ENCODE results near the gene DIRAS3. TPM values are rescaled to one million over a fixed set of nuclear protein-coding genes. Genes with fewer than 3 reads are reported as not detected.
A peak's percentile ranks its signal among the peaks of the same experiment; 100 is the strongest.

DIRAS3 gene
- total RNA-seq, 1 donor from 2014 or later, result 1.3 TPM

DNA sequence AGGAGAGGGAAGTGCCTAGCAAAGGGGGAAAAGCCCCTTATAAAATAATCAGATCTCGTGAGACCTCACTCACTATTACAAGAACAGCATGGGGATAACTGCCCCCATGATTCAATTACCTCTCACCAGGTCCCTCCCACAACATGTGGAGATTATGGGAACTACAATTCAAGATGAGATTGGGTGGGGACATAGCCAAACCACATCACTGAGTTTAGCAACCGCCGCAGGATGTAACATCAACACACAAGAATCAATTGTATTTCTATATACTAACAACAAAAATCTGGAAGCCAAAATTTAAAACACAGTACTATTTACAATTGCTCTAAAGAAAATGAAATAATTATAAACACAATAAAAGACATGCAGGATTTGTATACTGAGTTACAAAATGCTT, 21.9 kb downstream of the DIRAS3 start:
- Histone ChIP-seq H3K79me2 (ENCODE audit: low read depth) (no peaks in the 10 kb centered on the region), H3K27ac (no peak overlapping the region), H3K36me3 (no peaks in the 10 kb centered on the region), H3K9me3 (ENCODE audit: low read depth) (no peaks in the 10 kb centered on the region), H2AFZ (replicated peaks) (peak overlapping the region; percentile 48), H3K4me2 (no peak overlapping the region), H3K4me1 (no peaks in the 10 kb centered on the region), H3K9ac (no peak overlapping the region), H3K4me3 (no peak overlapping the region), H3F3A (ENCODE audit: low read depth) (no peaks in the 10 kb centered on the region), H4K20me1 (ENCODE audit: low read depth) (no peaks in the 10 kb centered on the region), H3K27me3 (no peaks in the 10 kb centered on the region)
- H3K36me3 Mint-ChIP-seq, result no peaks in the 10 kb centered on the region
- H3K4me1 Mint-ChIP-seq, result no peaks in the 10 kb centered on the region
- no peaks in the 10 kb centered on the region for H3K27me3 Mint-ChIP-seq (ENCODE audit: insufficient read depth, low read depth)
- DNase-seq (ENCODE audit: low spot score), result no peak
- H3K27ac Mint-ChIP-seq, result no peak overlapping the region
- TF ChIP-seq, protein P1, sequence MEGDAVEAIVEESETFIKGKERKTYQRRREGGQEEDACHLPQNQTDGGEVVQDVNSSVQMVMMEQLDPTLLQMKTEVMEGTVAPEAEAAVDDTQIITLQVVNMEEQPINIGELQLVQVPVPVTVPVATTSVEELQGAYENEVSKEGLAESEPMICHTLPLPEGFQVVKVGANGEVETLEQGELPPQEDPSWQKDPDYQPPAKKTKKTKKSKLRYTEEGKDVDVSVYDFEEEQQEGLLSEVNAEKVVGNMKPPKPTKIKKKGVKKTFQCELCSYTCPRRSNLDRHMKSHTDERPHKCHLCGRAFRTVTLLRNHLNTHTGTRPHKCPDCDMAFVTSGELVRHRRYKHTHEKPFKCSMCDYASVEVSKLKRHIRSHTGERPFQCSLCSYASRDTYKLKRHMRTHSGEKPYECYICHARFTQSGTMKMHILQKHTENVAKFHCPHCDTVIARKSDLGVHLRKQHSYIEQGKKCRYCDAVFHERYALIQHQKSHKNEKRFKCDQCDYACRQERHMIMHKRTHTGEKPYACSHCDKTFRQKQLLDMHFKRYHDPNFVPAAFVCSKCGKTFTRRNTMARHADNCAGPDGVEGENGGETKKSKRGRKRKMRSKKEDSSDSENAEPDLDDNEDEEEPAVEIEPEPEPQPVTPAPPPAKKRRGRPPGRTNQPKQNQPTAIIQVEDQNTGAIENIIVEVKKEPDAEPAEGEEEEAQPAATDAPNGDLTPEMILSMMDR (IDR thresholded peaks at IDR 0.05), result no peak
- TF ChIP-seq EZH2 (IDR thresholded peaks at IDR 0.05) (no peak), EZH2phosphoT487 (IDR thresholded peaks at IDR 0.05) (no peak)
- H3K9me3 Mint-ChIP-seq, result no peaks in the 10 kb centered on the region
- no peak overlapping the region for H3K4me3 Mint-ChIP-seq

DNA sequence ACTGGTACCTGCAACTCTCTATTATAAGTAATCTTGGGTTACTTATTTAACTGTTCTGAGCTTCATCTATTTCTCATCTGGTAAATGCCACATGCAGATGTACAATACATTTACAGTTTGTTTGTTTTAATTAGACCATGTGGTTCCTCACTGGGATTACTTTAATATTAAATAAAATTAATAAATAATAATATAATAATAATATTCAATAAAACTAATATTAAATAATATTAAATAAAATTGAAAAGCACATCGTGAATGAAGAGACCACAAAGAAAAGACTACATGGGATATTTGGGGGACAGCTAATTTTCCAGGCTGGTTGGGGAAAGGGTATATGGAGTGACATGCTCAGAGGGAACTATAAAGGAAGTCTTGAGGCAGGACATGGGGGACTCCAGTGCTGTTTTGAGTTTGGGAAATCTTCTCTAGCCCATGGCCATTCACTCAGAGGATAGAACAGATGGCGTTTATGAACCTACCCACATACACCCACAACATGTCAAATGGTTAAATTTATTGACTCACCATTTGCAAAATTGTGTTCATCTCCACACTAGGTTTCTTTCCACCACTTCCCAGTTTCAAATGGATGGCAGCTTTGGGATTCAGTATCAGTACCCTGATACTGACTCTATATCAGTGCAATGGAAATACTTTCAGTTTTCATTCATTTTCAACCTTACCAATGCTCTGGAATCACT, 25.6 kb downstream of the DIRAS3 start:
- H4K20me1 ChIP-seq (ENCODE audit: low read depth), result no peaks in the 10 kb centered on the region
- no peaks in the 10 kb centered on the region for H3K9me3 Mint-ChIP-seq
- no peaks in the 10 kb centered on the region for H3K36me3 Mint-ChIP-seq
- H2AFZ ChIP-seq (replicated peaks), result no peak overlapping the region
- H3K79me2 ChIP-seq (ENCODE audit: low read depth), result no peaks in the 10 kb centered on the region
- no peaks in the 10 kb centered on the region for H3K36me3 ChIP-seq
- H3K9ac ChIP-seq, result no peak overlapping the region
- H3K4me3 ChIP-seq, result no peak overlapping the region
- no peaks in the 10 kb centered on the region for H3K27me3 Mint-ChIP-seq (ENCODE audit: insufficient read depth, low read depth)
- no peak for DNase-seq (ENCODE audit: low spot score)
- no peak overlapping the region for H3K27ac ChIP-seq
- no peak overlapping the region for H3K4me3 Mint-ChIP-seq
- H3K4me1 ChIP-seq, result no peaks in the 10 kb centered on the region
- TF ChIP-seq, protein P1 (IDR thresholded peaks at IDR 0.05), result no peak
- TF ChIP-seq EZH2phosphoT487 (IDR thresholded peaks at IDR 0.05) (no peak), EZH2 (IDR thresholded peaks at IDR 0.05) (no peak)
- H3K27ac Mint-ChIP-seq, result no peak overlapping the region
- H3K4me2 ChIP-seq, result no peak overlapping the region
- H3F3A ChIP-seq (ENCODE audit: low read depth), result no peaks in the 10 kb centered on the region
- no peaks in the 10 kb centered on the region for H3K9me3 ChIP-seq (ENCODE audit: low read depth)
- no peaks in the 10 kb centered on the region for H3K27me3 ChIP-seq
- no peaks in the 10 kb centered on the region for H3K4me1 Mint-ChIP-seq

DNA sequence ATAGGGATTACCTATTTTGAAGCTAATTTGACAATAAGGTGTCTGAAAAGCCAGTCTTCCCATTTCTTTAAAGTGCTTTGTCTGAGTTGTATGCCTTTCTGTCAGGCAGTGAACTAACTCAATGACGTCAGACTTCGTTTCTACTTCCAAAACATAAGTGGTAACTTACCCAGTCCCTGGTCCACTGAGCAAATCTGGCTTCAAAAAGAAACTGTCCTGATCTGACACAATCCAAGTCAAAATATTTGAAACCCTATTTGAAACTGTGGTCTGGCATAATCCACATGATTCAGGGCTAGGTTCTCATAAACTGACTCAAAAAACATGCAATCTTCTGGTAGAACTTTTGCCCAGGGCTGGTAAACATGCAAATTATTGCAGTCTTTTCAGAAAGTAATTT, 34.0 kb downstream of the DIRAS3 start:
- H3F3A ChIP-seq (ENCODE audit: low read depth), result no peaks in the 10 kb centered on the region
- Mint-ChIP-seq H3K27ac (no peak overlapping the region), H3K4me3 (no peak overlapping the region), H3K27me3 (ENCODE audit: insufficient read depth, low read depth) (peaks cover 5% of the 10 kb centered on the region), H3K36me3 (no peaks in the 10 kb centered on the region), H3K4me1 (peaks cover 19% of the 10 kb centered on the region), H3K9me3 (no peaks in the 10 kb centered on the region)
- H4K20me1 ChIP-seq (ENCODE audit: low read depth), result no peaks in the 10 kb centered on the region
- H2AFZ ChIP-seq (replicated peaks), result no peak overlapping the region
- peak; percentile 31 for DNase-seq (ENCODE audit: low spot score)
- H3K27ac ChIP-seq, result peak overlapping the region; percentile 1
- H3K4me3 ChIP-seq, result no peak overlapping the region
- no peaks in the 10 kb centered on the region for H3K27me3 ChIP-seq
- TF ChIP-seq EZH2 (IDR thresholded peaks at IDR 0.05), result no peak
- TF ChIP-seq EZH2phosphoT487 (IDR thresholded peaks at IDR 0.05), result no peak
- TF ChIP-seq, protein P1 (IDR thresholded peaks at IDR 0.05), result no peak
- peaks cover 19% of the 10 kb centered on the region for H3K4me1 ChIP-seq
- no peaks in the 10 kb centered on the region for H3K79me2 ChIP-seq (ENCODE audit: low read depth)
- no peaks in the 10 kb centered on the region for H3K9me3 ChIP-seq (ENCODE audit: low read depth)
- H3K4me2 ChIP-seq, result peak overlapping the region; percentile 31
- no peaks in the 10 kb centered on the region for H3K36me3 ChIP-seq
- H3K9ac ChIP-seq, result no peak overlapping the region

All from neural progenitor cell (in vitro differentiated cells).